ENCODE data around the gene UFSP2.

Gene UFSP2

GRCh38 chr4:185361872-185362271, 63.9 kb downstream of the UFSP2 start:
- TF ChIP-seq FOXA1 (IDR thresholded peaks at IDR 0.05) (no peak), FOXK2 (IDR thresholded peaks at IDR 0.05) (no peak), SUZ12 (IDR thresholded peaks at IDR 0.05) (no peak), LEF1 (IDR thresholded peaks at IDR 0.05; ENCODE audit: borderline replicate concordance) (no peak), HDGF (IDR thresholded peaks at IDR 0.05; ENCODE audit: borderline replicate concordance) (no peak), FOXM1 (IDR thresholded peaks at IDR 0.05; ENCODE audit: borderline replicate concordance) (no peak), TARDBP (IDR thresholded peaks at IDR 0.05) (no peak), ELF4 (IDR thresholded peaks at IDR 0.05) (no peak), SP1 (IDR thresholded peaks at IDR 0.05) (no peak), BHLHE40 (IDR thresholded peaks at IDR 0.05; ENCODE audit: borderline replicate concordance) (no peak), CTBP1 (IDR thresholded peaks at IDR 0.05; ENCODE audit: borderline replicate concordance) (no peak), NFRKB (IDR thresholded peaks at IDR 0.05) (no peak), ARNT (IDR thresholded peaks at IDR 0.05) (no peak), L3MBTL2 (conservative IDR thresholded peaks at IDR 0.05) (no peak), ZNF384 (IDR thresholded peaks at IDR 0.05) (no peak)
- TF ChIP-seq, protein P1, sequence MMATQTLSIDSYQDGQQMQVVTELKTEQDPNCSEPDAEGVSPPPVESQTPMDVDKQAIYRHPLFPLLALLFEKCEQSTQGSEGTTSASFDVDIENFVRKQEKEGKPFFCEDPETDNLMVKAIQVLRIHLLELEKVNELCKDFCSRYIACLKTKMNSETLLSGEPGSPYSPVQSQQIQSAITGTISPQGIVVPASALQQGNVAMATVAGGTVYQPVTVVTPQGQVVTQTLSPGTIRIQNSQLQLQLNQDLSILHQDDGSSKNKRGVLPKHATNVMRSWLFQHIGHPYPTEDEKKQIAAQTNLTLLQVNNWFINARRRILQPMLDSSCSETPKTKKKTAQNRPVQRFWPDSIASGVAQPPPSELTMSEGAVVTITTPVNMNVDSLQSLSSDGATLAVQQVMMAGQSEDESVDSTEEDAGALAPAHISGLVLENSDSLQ (IDR thresholded peaks at IDR 0.05), result no peak
- POLR2A ChIA-PET, result no interaction called here
- CTCF ChIA-PET, result no interaction called here
- no peak for DNase-seq (ENCODE audit: extremely low spot score)

DNA sequence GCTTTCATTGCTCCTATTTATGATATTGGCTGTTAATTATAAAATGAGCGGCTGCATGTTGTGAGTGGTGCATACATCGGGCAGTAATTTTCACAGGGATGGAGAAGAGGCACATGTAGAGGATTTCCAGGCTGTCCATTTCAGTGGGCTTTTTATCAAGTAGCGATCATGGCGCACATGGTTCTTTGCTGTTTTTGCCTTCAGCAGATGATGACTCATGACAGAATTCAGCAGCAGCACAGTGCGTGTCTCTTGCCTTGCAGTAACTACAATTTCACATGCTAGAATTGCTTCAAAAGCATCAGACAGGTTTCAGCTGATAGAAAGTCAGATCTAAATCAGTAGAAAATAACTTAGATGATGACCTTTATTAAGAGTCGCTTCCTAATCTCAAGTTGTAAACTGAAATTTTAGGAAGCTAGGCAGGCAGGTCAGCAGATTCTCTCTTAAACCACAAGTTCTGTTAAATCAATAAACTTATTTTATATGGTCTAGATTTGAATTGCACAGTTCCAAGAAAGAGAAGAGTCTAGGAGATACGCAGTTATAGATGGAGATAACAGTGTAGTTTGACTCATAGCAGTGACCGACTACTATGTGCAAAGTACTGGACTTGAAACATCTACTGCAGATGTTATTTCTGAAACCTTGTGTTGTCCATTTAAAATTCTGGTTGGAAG, 65.9 kb downstream of the UFSP2 start:
- TF ChIP-seq SP1 (IDR thresholded peaks at IDR 0.05) (no peak), ARNT (IDR thresholded peaks at IDR 0.05) (no peak), CTBP1 (IDR thresholded peaks at IDR 0.05; ENCODE audit: borderline replicate concordance) (no peak), FOXA1 (IDR thresholded peaks at IDR 0.05) (no peak), LEF1 (IDR thresholded peaks at IDR 0.05; ENCODE audit: borderline replicate concordance) (no peak), SUZ12 (IDR thresholded peaks at IDR 0.05) (no peak), NFRKB (IDR thresholded peaks at IDR 0.05) (no peak), FOXM1 (IDR thresholded peaks at IDR 0.05; ENCODE audit: borderline replicate concordance) (no peak), ELF4 (IDR thresholded peaks at IDR 0.05) (no peak), TARDBP (IDR thresholded peaks at IDR 0.05) (no peak), HDGF (IDR thresholded peaks at IDR 0.05; ENCODE audit: borderline replicate concordance) (no peak), L3MBTL2 (conservative IDR thresholded peaks at IDR 0.05) (no peak), ZNF384 (IDR thresholded peaks at IDR 0.05) (no peak), FOXK2 (IDR thresholded peaks at IDR 0.05) (no peak), BHLHE40 (IDR thresholded peaks at IDR 0.05; ENCODE audit: borderline replicate concordance) (no peak)
- TF ChIP-seq, protein P1 (IDR thresholded peaks at IDR 0.05), result no peak
- ChIA-PET CTCF (interaction anchor here (0.6 kb wide), 1 partner anchor 297 kb away, joined by 3 read pairs; no protein-coding TSS in a partner anchor), POLR2A (interaction anchor here (0.6 kb wide), 1 partner anchor 240 kb away, joined by 3 read pairs; no protein-coding TSS in a partner anchor)
- no peak for DNase-seq (ENCODE audit: extremely low spot score)

DNA sequence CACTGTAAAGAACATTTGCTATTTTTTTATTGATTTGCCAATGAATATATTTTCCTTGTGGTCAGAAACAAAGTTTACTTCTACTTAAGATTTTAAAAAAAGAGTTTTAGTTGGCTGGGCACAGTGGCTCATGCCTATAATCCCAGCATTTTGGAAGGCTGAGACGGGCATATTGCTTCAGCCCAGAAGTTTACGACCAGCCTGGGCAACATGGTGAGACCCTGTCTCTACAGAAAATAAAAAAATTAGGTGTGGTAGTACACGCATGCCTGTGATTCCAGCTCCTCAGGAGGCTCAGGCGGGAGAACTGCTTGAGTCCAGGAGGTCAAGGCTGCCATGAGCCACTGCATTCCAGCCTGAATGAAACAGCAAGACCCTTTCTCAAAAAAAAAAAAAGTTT, 66.8 kb downstream of the UFSP2 start:
- no peak for TF ChIP-seq ELF4 (IDR thresholded peaks at IDR 0.05)
- TF ChIP-seq ARNT (IDR thresholded peaks at IDR 0.05), result no peak
- TF ChIP-seq L3MBTL2 (conservative IDR thresholded peaks at IDR 0.05), result no peak
- TF ChIP-seq, protein P1 (IDR thresholded peaks at IDR 0.05), result no peak
- no peak for TF ChIP-seq FOXA1 (IDR thresholded peaks at IDR 0.05)
- no peak for TF ChIP-seq ZNF384 (IDR thresholded peaks at IDR 0.05)
- TF ChIP-seq FOXK2 (IDR thresholded peaks at IDR 0.05), result no peak
- DNase-seq (ENCODE audit: extremely low spot score), result no peak
- ChIA-PET POLR2A (no interaction called here), CTCF (interaction anchor here (0.7 kb wide), 1 partner anchor 1389 kb away, joined by 4 read pairs; no protein-coding TSS in a partner anchor)

DNA sequence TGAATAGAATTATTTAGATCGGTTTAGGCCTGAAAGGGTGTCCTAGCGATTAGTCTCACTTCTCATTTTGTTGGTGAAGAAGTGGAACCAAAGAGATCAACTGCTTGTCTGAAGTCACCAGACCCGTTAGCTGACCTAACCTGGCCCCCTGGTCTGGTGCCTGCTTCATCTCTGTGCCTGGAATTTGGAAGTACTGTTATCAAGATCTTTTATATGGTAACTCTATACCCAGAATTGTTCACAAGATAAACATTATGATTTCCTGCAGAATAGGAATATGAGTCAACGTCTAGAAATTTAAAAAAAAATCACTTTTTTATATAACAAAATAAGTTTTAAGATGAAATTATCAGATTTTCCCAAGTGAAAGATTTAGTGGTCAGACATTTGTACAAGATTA, 67.2 kb downstream of the UFSP2 start:
- TF ChIP-seq HDGF (IDR thresholded peaks at IDR 0.05; ENCODE audit: borderline replicate concordance) (no peak), FOXM1 (IDR thresholded peaks at IDR 0.05; ENCODE audit: borderline replicate concordance) (no peak), BHLHE40 (IDR thresholded peaks at IDR 0.05; ENCODE audit: borderline replicate concordance) (no peak), ARNT (IDR thresholded peaks at IDR 0.05) (no peak), TARDBP (IDR thresholded peaks at IDR 0.05) (no peak), L3MBTL2 (conservative IDR thresholded peaks at IDR 0.05) (no peak), NFRKB (IDR thresholded peaks at IDR 0.05) (no peak), FOXK2 (IDR thresholded peaks at IDR 0.05) (no peak), SP1 (IDR thresholded peaks at IDR 0.05) (no peak), FOXA1 (IDR thresholded peaks at IDR 0.05) (no peak), LEF1 (IDR thresholded peaks at IDR 0.05; ENCODE audit: borderline replicate concordance) (no peak), CTBP1 (IDR thresholded peaks at IDR 0.05; ENCODE audit: borderline replicate concordance) (no peak), ELF4 (IDR thresholded peaks at IDR 0.05) (no peak), ZNF384 (IDR thresholded peaks at IDR 0.05) (no peak), SUZ12 (IDR thresholded peaks at IDR 0.05) (no peak)
- TF ChIP-seq, protein P1 (IDR thresholded peaks at IDR 0.05), result no peak
- ChIA-PET CTCF (interaction anchor here (0.7 kb wide), 1 partner anchor 1389 kb away, joined by 4 read pairs; no protein-coding TSS in a partner anchor), POLR2A (no interaction called here)
- no peak for DNase-seq (ENCODE audit: extremely low spot score)

DNA sequence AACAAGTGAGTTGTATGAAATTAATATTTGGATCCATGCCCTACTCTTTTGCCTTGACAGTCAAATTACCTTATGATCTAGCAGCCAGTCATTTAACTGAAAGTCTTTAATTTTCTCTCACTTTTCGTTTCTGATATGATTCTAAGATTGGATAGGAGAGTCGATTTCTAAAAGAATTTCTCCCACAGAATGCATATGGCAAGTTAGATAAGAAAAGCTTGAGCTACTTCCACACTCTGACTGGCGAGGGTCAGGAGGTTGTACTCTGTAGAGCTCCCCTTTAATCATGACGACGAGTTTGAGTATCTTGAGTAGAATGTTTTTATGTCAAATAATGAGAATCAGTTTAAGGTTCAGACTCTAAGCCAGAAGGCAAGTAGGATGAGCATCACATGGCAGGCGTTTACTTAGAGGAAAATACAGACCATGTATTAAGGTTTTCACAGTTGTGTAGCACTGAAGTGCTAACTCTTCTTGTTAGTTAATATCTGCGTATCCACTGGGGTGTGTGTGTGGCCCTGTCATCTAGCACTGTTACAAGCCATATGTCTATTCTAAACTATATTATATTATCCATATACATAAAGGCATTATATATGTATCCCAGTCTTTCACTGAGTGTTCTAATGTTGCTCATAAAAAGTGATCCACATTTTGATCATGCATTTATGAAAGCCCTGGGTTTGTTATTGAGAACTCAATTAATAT, 67.9 kb downstream of the UFSP2 start:
- ChIA-PET POLR2A (no interaction called here), CTCF (no interaction called here)
- no peak for TF ChIP-seq ELF4 (IDR thresholded peaks at IDR 0.05)
- TF ChIP-seq ARNT (IDR thresholded peaks at IDR 0.05), result no peak
- TF ChIP-seq CTBP1 (IDR thresholded peaks at IDR 0.05; ENCODE audit: borderline replicate concordance), result no peak
- no peak for TF ChIP-seq NFRKB (IDR thresholded peaks at IDR 0.05)
- no peak for TF ChIP-seq ZNF384 (IDR thresholded peaks at IDR 0.05)
- no peak for TF ChIP-seq FOXM1 (IDR thresholded peaks at IDR 0.05; ENCODE audit: borderline replicate concordance)
- TF ChIP-seq FOXK2 (IDR thresholded peaks at IDR 0.05), result no peak
- TF ChIP-seq SUZ12 (IDR thresholded peaks at IDR 0.05), result no peak
- no peak for TF ChIP-seq BHLHE40 (IDR thresholded peaks at IDR 0.05; ENCODE audit: borderline replicate concordance)
- TF ChIP-seq L3MBTL2 (conservative IDR thresholded peaks at IDR 0.05), result no peak
- no peak for TF ChIP-seq TARDBP (IDR thresholded peaks at IDR 0.05)
- TF ChIP-seq, protein P1 (IDR thresholded peaks at IDR 0.05), result no peak
- TF ChIP-seq SP1 (IDR thresholded peaks at IDR 0.05), result no peak
- TF ChIP-seq FOXA1 (IDR thresholded peaks at IDR 0.05), result no peak
- no peak for DNase-seq (ENCODE audit: extremely low spot score)
